ENCODE measurements around the gene INTS1. TPM values are rescaled to one million over a fixed set of nuclear protein-coding genes. Genes with fewer than 3 reads are reported as not detected.

INTS1 gene
- total RNA-seq, 1 donor from 2014 or later: 163 TPM

DNA sequence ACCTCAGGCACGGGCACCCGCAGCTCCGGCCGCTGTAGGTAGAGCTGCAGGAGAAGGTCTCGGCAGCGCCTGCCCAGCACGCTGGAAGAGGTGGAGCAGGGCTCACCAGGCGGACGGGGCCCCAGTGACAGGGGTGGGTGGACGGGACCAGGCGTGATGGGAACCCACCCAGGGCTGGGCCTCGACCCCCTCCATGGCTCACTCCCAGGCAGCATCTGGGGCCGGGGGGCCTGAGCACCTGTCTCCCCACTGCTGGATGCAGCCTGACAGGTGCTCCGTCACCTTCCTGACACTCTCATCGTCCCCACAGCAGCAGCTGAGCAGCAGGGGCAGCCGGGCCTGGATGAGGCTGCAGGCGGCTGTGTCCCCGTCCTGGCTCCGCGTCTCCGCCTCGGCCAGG is 28.2 kb downstream of the INTS1 start:
- no peak for DNase-seq (ENCODE audit: low spot score in 2 of 2, unreplicated experiment in 2 of 2)
- TF ChIP-seq CTCF (IDR thresholded peaks at IDR 0.05; ENCODE audit: unreplicated experiment): no peak
- Mint-ChIP-seq H3K9me3 (no peaks in the 10 kb centered on the region), H3K4me3 (no peak overlapping the region), H3K27me3 (ENCODE audit: low read depth) (no peaks in the 10 kb centered on the region), H3K36me3 (peaks cover 2% of the 10 kb centered on the region), H3K4me1 (no peaks in the 10 kb centered on the region), H3K27ac (no peak overlapping the region)

DNA sequence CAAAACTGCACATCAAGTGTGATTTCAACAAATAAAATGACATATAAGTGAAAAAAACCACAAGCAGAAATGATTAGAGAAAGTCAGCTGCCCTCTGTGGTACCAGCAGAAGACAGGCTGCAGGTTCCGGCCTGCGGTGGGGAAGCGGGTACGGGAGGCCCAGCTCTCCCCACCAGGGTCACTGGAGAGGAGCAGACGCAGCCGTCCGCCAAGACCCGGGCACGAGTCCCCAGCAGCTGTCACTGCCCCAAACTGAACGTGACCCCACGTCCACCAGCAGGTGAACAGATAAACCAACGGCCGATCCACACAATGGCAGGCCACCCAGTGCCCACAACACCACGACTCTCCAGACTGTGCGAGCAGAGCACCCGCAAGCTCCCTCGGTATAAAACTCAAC is 28.8 kb downstream of the INTS1 start:
- TF ChIP-seq CTCF (IDR thresholded peaks at IDR 0.05; ENCODE audit: unreplicated experiment): no peak
- Mint-ChIP-seq H3K9me3 (no peaks in the 10 kb centered on the region), H3K4me3 (no peak overlapping the region), H3K27ac (no peak overlapping the region), H3K36me3 (peaks cover 2% of the 10 kb centered on the region), H3K4me1 (no peaks in the 10 kb centered on the region), H3K27me3 (ENCODE audit: low read depth) (no peaks in the 10 kb centered on the region)
- no peak for DNase-seq (ENCODE audit: low spot score in 2 of 2, unreplicated experiment in 2 of 2)

- no peaks in the 10 kb centered on the region for H3K4me1 Mint-ChIP-seq
- DNase-seq (ENCODE audit: low spot score in 2 of 2, unreplicated experiment in 2 of 2): no peak
- H3K27ac Mint-ChIP-seq: no peak overlapping the region
- H3K27me3 Mint-ChIP-seq (ENCODE audit: low read depth): no peaks in the 10 kb centered on the region
- no peak for TF ChIP-seq CTCF (IDR thresholded peaks at IDR 0.05; ENCODE audit: unreplicated experiment)
- no peaks in the 10 kb centered on the region for H3K9me3 Mint-ChIP-seq
- H3K36me3 Mint-ChIP-seq: peaks cover 2% of the 10 kb centered on the region
- no peak overlapping the region for H3K4me3 Mint-ChIP-seq
Observed at GRCh38 chr7:1474736-1475135, 29.5 kb downstream of the INTS1 start.

DNA sequence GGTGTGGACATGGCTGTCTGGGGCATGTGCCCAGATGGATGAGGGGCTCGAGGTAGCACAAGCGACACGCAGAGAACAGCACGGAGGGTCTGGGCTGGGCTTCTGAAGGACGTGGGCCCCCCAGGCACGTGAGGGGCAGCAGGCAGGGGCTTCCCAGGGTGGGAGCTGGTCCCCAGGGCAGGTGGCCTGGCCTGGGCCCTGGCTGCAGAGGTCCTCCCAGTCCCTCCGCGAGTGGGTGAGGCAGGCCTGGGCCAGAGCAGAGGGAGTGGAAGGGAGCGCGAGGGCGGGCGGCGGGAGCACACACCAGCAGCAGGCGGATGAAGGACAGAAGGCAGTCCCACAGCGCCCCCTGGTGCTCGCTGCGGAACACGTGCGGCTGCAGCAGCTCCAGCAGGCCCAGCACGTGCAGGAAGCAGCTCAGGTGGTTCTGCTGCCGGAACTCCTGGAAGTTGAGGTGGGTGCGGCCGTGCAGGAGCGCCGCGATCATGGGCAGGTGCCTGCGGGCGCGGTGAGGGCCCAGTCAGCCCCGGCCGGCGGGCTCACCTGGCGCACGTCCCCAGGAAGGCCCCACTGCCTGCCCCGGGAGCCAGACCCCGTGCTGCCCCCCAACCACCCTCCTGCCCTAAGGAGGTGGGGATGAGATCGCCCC is 30.2 kb downstream of the INTS1 start:
- peak; percentile 84 to 89 for DNase-seq (ENCODE audit: low spot score in 2 of 2, unreplicated experiment in 2 of 2)
- Mint-ChIP-seq H3K4me3 (no peak overlapping the region), H3K9me3 (no peaks in the 10 kb centered on the region), H3K27me3 (ENCODE audit: low read depth) (no peaks in the 10 kb centered on the region), H3K4me1 (no peaks in the 10 kb centered on the region), H3K27ac (no peak overlapping the region), H3K36me3 (peaks cover 2% of the 10 kb centered on the region)
- TF ChIP-seq CTCF (IDR thresholded peaks at IDR 0.05; ENCODE audit: unreplicated experiment): peak; percentile 96

DNA sequence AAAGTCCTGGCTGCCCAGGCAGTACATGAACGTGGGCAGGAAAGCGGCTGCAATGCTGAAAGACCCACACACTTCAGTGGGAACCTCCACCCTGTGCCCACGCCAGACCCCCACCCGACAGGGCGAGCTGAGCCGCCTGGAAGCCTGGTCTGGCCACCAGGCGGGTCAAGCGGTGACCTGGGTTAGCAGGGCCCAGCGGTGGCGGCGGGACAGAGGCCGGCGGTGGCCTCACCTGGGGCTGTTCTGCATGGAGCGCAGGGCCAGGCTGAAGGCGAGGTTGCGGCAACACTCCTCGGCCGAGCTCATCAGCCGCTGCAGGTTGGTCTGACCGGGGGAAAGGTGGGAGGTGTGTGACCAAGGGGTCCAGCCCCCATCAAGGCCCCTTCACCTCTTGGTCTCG is 33.3 kb downstream of the INTS1 start:
- H3K27me3 Mint-ChIP-seq (ENCODE audit: low read depth): no peaks in the 10 kb centered on the region
- H3K4me3 Mint-ChIP-seq: no peak overlapping the region
- H3K27ac Mint-ChIP-seq: no peak overlapping the region
- no peaks in the 10 kb centered on the region for H3K9me3 Mint-ChIP-seq
- TF ChIP-seq CTCF (IDR thresholded peaks at IDR 0.05; ENCODE audit: unreplicated experiment): no peak
- peaks cover 2% of the 10 kb centered on the region for H3K36me3 Mint-ChIP-seq
- no peak for DNase-seq (ENCODE audit: low spot score in 2 of 2, unreplicated experiment in 2 of 2)
- peaks cover 8% of the 10 kb centered on the region for H3K4me1 Mint-ChIP-seq
